OCI-LY3 (cell line): Measurements from ENCODE around the gene ARHGEF10L.

Experiments
- H2AFZ ChIP-seq: fragments of 200-600, 300-600 bp; shearing (Covaris generic); 2 replicates; pipeline ENCODE4 v1.6.0; 2014; ENCODE audit warnings: antibody characterized with exemption, low read depth, low read length
- H3K27ac ChIP-seq: fragments of 200-600, 300-600 bp; sonication (generic); 2 replicates; pipeline ENCODE4 v1.5.1; 2014; ENCODE audit warnings: mild to moderate bottlenecking, low read length, moderate library complexity, mixed read lengths
- H3K27me3 ChIP-seq: fragments of 200-600, 300-600 bp; sonication (generic); 2 replicates; pipeline ENCODE4 v1.6.1; 2014; ENCODE audit warnings: low read depth, low read length, mixed read lengths
- H3K36me3 ChIP-seq: fragments of 200-600, 300-600 bp; sonication (generic); replicated peaks from 2 replicates; pipeline ENCODE3; 2014; ENCODE audit warnings: low read depth, low read length, mixed read lengths
- H3K4me1 ChIP-seq: fragments of 300-600, 200-600 bp; sonication (generic); 2 replicates; pipeline ENCODE4 v1.6.1; 2014; ENCODE audit warnings: low read length, mixed read lengths
- H3K4me2 ChIP-seq: fragments of 200-600, 300-600 bp; sonication (generic); 2 replicates; pipeline ENCODE4 v1.6.1; 2014; ENCODE audit warnings: low read length, mixed read lengths
- H3K4me3 ChIP-seq: fragments of 300-600, 200-600 bp; sonication (generic); 2 replicates; pipeline ENCODE4 v1.5.1; 2014; ENCODE audit warnings: antibody characterized with exemption, mild to moderate bottlenecking, low read length, moderate library complexity
- H3K79me2 ChIP-seq: fragments of 300-600, 200-600 bp; shearing (Covaris generic); 2 replicates; pipeline ENCODE4 v1.6.1; 2014; ENCODE audit warnings: mild to moderate bottlenecking, low read length, mixed read lengths
- H3K9ac ChIP-seq: fragments of 300-600, 200-600 bp; shearing (Covaris generic); 2 replicates; pipeline ENCODE4 v1.6.0; 2014; ENCODE audit warnings: mild to moderate bottlenecking, low read length, moderate library complexity
- H3K9me3 ChIP-seq: fragments of 200-600, 300-600 bp; shearing (Covaris generic); 2 replicates; pipeline ENCODE4 v1.6.1; 2014; ENCODE audit warnings: low read length, mixed read lengths; ENCODE audit not compliant: insufficient read depth
- H4K20me1 ChIP-seq: fragments of 200-600, 300-600 bp; sonication (generic); 2 replicates; pipeline ENCODE4 v1.6.1; 2016; ENCODE audit warnings: low read length, mixed read lengths; ENCODE audit not compliant: insufficient read depth
- EZH2phosphoT487 ChIP-seq: fragments of 200-600 bp; shearing (Covaris generic); IDR thresholded peaks from 2 replicates; pipeline ENCODE4 v1.6.1; 2018; ENCODE audit warnings: antibody characterized with exemption, mixed run types, low read depth
- TF ChIP-seq, protein P1 (sequence below): fragments of 200-600, 300-600 bp; sonication (generic); IDR thresholded peaks from 2 replicates; pipeline ENCODE4 v1.5.1; 2014; ENCODE audit warnings: antibody characterized with exemption, low read length, low read depth

ARHGEF10L gene

DNA sequence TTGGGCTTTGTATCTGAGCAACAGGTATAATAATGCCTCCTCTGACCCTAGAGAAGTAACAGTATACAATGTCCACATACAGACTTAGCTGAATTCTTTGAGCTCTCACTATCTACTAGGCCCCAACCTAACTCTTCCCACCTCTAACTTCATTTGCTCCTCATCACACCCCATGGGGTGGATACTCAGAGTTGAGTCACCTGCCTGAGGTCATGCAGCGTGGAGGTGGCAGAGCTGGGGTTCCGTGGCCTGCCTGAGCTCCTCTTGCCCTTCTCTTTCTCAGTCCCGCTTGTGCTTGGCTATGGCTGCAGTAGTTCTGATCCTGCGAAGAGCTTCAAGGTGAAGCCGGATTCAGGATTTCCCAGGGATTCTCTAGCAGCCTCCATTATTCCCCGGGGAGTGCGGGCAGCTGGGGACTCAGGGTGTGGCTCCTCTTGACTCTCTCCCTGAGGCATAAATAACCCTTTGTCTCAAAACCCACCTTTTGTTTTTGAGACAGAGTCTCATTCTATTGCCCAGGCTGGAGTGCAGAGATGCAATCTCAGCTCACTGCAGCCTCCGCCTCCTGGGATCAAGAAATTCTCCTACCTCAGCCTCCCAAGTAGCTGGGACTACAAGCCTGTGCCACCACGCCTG lies 185.7 kb downstream of the ARHGEF10L start:
- no peak overlapping the region for H3K9ac ChIP-seq
- H3K4me3 ChIP-seq: no peak overlapping the region
- no peak overlapping the region for H3K27ac ChIP-seq
- no peaks in the 10 kb centered on the region for H4K20me1 ChIP-seq
- H3K79me2 ChIP-seq: no peaks in the 10 kb centered on the region
- H3K36me3 ChIP-seq: no peaks in the 10 kb centered on the region
- H3K4me2 ChIP-seq: no peak overlapping the region
- H3K9me3 ChIP-seq: no peaks in the 10 kb centered on the region
- H3K4me1 ChIP-seq: no peaks in the 10 kb centered on the region
- TF ChIP-seq EZH2phosphoT487: no peak
- TF ChIP-seq, protein P1, sequence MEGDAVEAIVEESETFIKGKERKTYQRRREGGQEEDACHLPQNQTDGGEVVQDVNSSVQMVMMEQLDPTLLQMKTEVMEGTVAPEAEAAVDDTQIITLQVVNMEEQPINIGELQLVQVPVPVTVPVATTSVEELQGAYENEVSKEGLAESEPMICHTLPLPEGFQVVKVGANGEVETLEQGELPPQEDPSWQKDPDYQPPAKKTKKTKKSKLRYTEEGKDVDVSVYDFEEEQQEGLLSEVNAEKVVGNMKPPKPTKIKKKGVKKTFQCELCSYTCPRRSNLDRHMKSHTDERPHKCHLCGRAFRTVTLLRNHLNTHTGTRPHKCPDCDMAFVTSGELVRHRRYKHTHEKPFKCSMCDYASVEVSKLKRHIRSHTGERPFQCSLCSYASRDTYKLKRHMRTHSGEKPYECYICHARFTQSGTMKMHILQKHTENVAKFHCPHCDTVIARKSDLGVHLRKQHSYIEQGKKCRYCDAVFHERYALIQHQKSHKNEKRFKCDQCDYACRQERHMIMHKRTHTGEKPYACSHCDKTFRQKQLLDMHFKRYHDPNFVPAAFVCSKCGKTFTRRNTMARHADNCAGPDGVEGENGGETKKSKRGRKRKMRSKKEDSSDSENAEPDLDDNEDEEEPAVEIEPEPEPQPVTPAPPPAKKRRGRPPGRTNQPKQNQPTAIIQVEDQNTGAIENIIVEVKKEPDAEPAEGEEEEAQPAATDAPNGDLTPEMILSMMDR: no peak
- no peaks in the 10 kb centered on the region for H3K27me3 ChIP-seq
- H2AFZ ChIP-seq: no peak overlapping the region

DNA sequence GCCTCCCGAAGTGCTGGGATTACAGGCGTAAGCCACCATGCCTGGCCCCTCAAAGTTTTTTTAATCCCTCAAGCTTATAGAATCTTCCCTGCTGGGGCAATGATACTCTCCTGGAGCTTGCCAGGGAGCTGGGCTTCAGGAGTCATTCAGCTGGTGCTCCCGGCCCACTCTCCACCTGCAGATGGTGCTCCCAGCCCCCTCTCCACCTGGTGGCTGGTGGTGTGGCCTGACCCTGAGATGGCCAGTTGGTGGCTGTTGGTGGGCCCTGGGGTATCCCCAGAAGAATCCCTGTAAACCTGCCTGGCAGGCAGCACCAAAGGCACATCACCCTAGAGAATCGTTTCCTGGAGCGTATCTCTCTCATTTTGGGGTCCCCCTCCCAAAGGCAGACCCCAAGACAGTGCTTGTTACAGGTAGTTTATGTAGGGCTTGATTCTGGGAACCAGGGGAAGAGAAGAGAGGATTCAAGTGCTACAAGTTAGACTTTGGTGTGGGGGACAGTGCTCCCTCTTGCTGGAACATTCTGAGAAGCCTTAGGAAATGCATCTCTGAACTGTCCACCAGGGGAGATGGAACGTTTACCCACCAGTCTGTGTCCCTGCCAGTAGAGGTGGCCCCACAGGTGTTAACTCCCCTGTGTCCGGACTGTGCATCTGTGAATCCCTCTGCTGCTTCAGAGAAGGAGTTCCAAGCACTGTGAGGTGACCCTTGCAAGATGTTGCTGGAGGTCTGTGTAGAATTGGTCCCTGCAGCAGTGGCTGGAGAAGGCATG lies 186.5 kb downstream of the ARHGEF10L start:
- Histone ChIP-seq H3K4me2 (no peak overlapping the region), H3K4me1 (no peaks in the 10 kb centered on the region), H3K27ac (no peak overlapping the region), H3K4me3 (no peak overlapping the region), H3K9ac (no peak overlapping the region), H3K9me3 (no peaks in the 10 kb centered on the region), H2AFZ (no peak overlapping the region), H3K36me3 (no peaks in the 10 kb centered on the region), H4K20me1 (no peaks in the 10 kb centered on the region), H3K27me3 (no peaks in the 10 kb centered on the region), H3K79me2 (no peaks in the 10 kb centered on the region)
- TF ChIP-seq EZH2phosphoT487: no peak
- TF ChIP-seq, protein P1: no peak

DNA sequence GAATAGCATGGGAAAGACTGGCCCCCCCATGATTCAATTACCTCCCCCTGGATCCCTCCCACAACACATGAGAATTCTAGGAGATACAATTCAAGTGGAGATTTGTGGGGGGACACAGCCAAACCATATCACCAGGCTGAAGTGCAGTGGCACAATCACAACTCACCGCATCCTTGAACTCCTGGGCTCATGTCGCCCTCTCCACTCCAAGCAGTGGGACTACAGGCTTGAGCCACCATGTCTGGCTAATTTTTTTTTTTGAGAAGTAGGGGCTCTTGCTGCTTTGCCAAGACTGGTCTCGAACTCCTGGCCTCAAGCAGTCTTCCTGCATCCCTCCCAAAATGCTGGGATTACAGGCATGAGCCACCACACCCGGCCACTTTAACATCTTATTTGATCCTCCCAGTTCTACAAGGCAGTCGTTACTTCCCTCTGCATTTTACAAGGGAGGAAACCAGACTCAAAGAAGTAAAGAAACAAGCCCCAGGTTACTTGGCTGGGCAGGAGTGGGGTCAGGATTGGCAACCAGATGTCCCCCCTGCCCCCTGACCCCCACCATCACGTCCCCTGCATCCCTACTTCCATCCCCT lies 188.7 kb downstream of the ARHGEF10L start:
- no peaks in the 10 kb centered on the region for H4K20me1 ChIP-seq
- no peak overlapping the region for H2AFZ ChIP-seq
- no peak overlapping the region for H3K4me2 ChIP-seq
- no peaks in the 10 kb centered on the region for H3K27me3 ChIP-seq
- H3K27ac ChIP-seq: no peak overlapping the region
- H3K36me3 ChIP-seq: no peaks in the 10 kb centered on the region
- H3K79me2 ChIP-seq: no peaks in the 10 kb centered on the region
- H3K4me3 ChIP-seq: no peak overlapping the region
- H3K9me3 ChIP-seq: no peaks in the 10 kb centered on the region
- H3K4me1 ChIP-seq: no peaks in the 10 kb centered on the region
- TF ChIP-seq, protein P1: no peak
- no peak for TF ChIP-seq EZH2phosphoT487
- no peak overlapping the region for H3K9ac ChIP-seq

DNA sequence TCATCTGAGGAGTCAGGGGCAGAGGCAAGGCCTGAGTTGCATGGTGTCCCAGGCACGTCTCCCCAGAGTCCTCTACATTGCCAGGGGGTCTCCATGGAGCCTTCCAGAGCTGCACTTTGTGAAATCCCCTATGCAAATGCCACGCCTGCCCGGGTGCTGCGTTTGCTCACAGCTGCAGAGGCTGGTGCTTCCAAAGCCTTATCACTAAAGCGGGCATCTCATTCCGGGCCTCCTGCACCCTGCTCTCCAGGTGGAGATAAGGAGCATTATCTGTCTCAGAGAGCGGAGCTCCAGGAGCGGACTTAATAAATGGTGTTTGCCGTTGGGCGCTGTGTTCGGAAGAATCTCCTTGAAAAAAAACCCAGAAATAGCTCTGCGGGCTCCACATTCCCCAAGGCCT lies 189.8 kb downstream of the ARHGEF10L start:
- no peak overlapping the region for H3K4me3 ChIP-seq
- no peak overlapping the region for H3K9ac ChIP-seq
- H3K9me3 ChIP-seq: no peaks in the 10 kb centered on the region
- H3K79me2 ChIP-seq: no peaks in the 10 kb centered on the region
- no peak overlapping the region for H3K4me2 ChIP-seq
- H4K20me1 ChIP-seq: no peaks in the 10 kb centered on the region
- no peak for TF ChIP-seq EZH2phosphoT487
- TF ChIP-seq, protein P1: no peak
- no peak overlapping the region for H2AFZ ChIP-seq
- H3K27me3 ChIP-seq: no peaks in the 10 kb centered on the region
- no peaks in the 10 kb centered on the region for H3K36me3 ChIP-seq
- H3K27ac ChIP-seq: no peak overlapping the region
- no peaks in the 10 kb centered on the region for H3K4me1 ChIP-seq
